ENCODE data around the gene METRN.

The METRN gene

GRCh38 chr16:714558-715476 lies at the start of gene METRN:
Gene METRN (plus strand): TSS chr16:715118. CDS start chr16:715290, 172 bp downstream.
- DNase-seq (ENCODE audit: low read depth), result peak; percentile 83

- no peak for DNase-seq (ENCODE audit: low read depth)
Measured at GRCh38 chr16:666572-666971, 48.3 kb upstream of the METRN start.

- DNase-seq (ENCODE audit: low read depth), result no peak
Measured at GRCh38 chr16:667113-667779, 47.7 kb upstream of the METRN start.

GRCh38 chr16:667780-668518 lies 47.0 kb upstream of the METRN start, which contains the start of gene RHOT2:
Gene RHOT2 (plus strand): TSS chr16:668132. CDS start chr16:668200, 68 bp downstream.
- peak; percentile 91 for DNase-seq (ENCODE audit: low read depth)

GRCh38 chr16:668519-669171 lies 46.3 kb upstream of the METRN start:
- DNase-seq (ENCODE audit: low read depth), result no peak

GRCh38 chr16:669666-670065 lies 45.3 kb upstream of the METRN start:
- no peak for DNase-seq (ENCODE audit: low read depth)

GRCh38 chr16:670485-671352 lies 44.2 kb upstream of the METRN start:
- no peak for DNase-seq (ENCODE audit: low read depth)

GRCh38 chr16:671353-672131 lies 43.4 kb upstream of the METRN start:
- no peak for DNase-seq (ENCODE audit: low read depth)

GRCh38 chr16:672371-672770 lies 42.5 kb upstream of the METRN start:
- DNase-seq (ENCODE audit: low read depth), result no peak

GRCh38 chr16:672851-673250 lies 42.1 kb upstream of the METRN start:
- DNase-seq (ENCODE audit: low read depth), result no peak

GRCh38 chr16:673399-673991 lies 41.4 kb upstream of the METRN start:
- DNase-seq (ENCODE audit: low read depth), result no peak

GRCh38 chr16:674214-674881 lies 40.6 kb upstream of the METRN start:
- no peak for DNase-seq (ENCODE audit: low read depth)

- DNase-seq (ENCODE audit: low read depth), result no peak
Measured at GRCh38 chr16:674968-675883, 39.7 kb upstream of the METRN start, which contains the start of gene RHBDL1. Gene RHBDL1 (plus strand): TSS chr16:675671. CDS start chr16:675791, 120 bp downstream.

GRCh38 chr16:675884-676564 lies 38.9 kb upstream of the METRN start:
- DNase-seq (ENCODE audit: low read depth), result no peak

- DNase-seq (ENCODE audit: low read depth), result no peak
Measured at GRCh38 chr16:676565-676902, 38.4 kb upstream of the METRN start.

- DNase-seq (ENCODE audit: low read depth), result no peak
Measured at GRCh38 chr16:676913-677312, 38.0 kb upstream of the METRN start.

Measured in stimulated activated CD8-positive, alpha-beta memory T cell treated with anti-CD3 and anti-CD28 coated beads, Interleukin-12 subunit alpha, Interleukin-12 subunit beta, amount 100 ng/mL, for 4 hours (primary cell).